GM18520 (cell line): ENCODE measurements around the gene CAPN8.

Source experiments
- ATAC-seq: cut with Tn5 transposase; IDR thresholded peaks from one replicate; pipeline ENCODE4 v1.9.1; 2021; ENCODE audit not compliant: unreplicated experiment

CAPN8 gene

DNA sequence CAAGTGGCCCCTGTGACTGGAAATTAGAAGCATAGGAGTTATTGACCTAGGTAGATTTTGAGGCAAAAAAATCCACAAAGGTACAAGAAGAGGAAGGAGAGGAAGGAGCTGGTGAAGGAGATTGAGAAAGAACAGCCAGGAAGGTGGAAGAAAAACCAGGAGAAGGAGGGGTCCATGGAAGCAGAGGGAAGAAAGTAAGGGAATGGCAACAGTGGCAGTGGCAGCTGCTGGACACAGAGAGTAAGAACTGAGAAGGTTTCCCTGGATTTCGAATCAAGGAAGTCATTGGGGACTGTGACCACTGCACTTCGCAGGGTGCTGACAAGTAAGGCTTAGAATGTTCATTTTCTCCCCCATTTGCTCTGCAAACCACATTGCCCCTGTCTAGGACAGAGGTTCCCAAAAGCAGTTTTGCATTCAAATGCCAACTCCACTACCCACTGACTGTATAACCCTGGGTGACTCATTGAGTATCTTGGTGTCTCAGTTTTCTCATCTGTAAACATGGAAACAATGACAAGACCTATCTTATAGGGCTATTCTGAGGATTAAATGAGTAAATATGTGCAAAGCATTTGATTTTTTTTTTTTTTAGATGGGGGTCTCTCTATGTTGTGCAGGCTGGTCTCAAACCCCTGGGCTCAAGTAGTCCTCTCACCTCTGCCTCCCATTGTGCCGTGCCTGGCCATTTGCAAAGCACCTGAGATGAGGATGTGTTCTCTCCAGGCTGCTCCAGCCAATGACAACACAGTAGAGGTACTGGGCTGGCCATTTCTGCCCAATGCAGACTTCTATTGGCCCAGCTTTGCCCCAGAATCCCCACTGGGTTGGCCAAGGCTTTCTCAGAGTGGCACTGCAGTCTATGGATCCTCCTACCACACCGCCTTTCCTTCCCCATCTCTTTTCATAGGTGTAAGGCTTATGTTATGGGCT is 37.5 kb upstream of the CAPN8 start:
- ATAC-seq, result no peak

DNA sequence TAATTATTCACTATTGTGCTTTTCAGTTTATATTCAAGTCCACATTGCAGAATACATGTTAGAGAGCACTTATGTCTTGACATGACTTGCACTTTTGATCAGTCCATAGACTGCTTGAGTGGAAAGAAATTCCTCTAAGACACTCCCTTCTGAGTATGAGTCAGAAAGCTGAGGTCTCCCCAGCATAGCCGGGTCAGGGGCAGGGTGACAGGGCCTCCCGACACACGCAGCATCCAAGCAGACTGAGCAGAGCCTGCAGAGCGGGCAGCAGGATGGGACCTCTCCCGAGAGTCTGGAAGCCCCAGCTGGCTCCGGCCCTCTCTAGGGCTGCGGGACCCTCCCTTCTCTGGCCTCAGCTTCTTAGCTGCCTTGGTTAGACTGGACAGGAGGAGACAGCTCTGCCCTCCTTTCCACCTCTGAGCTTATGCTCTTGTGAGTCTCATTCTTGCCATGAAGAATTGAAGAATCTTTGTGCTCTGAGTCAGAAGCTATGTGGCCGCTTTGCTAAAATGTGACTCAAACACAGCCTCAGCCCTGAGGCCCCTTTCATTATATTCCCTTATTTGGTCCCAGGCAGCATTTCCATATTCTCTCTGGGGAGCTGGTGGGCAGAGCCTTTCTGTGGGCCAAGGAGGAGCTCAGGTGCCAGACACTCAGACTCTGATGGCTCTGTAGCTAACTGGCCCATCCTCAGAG is 35.6 kb upstream of the CAPN8 start:
- no peak for ATAC-seq

DNA sequence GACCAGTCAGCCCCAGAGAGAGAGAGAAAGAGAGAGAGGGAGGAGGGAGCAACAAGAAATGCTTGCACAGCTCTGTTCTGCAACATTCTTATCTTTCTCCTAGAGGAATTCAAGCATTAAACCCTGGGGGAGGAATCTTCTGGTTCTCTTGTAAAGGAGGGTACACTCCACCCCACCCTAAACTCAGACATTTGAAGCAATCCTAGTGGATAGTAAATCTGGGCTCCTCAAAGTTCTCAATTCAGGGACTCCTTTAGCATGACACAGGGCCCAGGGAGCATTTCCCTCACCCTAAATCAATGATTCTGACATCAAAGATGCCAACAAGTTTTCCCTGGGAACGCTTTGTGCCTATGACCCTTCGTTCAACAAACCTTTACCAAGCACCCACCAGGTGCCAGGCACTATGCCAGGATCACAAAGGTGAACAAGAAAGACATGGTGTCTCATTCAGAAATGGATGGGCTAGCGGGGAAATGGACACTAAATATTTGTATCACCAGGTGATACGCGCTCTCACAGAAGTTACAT is 35.0 kb upstream of the CAPN8 start:
- no peak for ATAC-seq

DNA sequence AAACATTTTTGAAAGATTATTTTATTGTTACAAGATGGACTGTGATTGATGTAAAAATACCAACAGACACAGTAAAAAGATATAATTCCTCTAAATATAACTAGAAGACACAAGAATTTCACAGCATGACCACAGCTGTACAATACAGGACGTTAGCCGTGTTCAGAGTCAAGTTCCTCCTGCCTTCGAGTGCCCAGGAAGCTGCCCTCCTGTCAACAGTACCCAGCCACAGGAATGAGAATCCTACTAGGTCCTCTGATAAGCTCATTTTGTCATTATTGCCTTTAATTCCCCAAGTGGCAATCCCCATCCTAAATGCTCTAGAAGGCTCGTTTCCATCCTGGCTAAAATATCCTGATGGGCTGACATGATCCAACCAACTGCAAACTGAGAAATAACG is 30.4 kb upstream of the CAPN8 start:
- no peak for ATAC-seq

DNA sequence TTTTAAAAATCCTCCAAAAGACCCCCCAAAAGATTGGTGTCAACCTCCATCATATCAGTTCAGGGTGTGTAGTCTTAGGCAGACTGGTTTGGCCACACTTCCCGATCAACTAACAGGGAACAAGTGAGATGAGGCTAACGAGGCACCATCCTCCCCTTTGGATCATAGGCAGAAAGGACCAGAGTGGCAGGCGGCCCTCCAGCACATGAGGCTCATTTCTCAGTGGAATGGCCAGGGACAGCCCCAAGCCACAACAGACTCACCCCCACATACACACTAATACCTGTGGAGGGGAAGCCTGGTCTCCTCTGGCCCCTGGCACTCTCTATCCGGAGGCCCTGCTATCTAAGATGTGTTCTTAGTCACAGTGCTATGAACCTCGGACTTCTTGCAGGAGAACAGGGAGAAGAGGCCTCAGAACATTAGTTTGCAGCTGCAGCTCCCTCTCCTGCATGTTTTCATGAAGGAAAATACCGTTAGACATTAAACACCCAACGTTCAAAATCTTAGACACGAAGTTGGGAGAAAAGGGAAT is 29.6 kb upstream of the CAPN8 start:
- ATAC-seq, result no peak

DNA sequence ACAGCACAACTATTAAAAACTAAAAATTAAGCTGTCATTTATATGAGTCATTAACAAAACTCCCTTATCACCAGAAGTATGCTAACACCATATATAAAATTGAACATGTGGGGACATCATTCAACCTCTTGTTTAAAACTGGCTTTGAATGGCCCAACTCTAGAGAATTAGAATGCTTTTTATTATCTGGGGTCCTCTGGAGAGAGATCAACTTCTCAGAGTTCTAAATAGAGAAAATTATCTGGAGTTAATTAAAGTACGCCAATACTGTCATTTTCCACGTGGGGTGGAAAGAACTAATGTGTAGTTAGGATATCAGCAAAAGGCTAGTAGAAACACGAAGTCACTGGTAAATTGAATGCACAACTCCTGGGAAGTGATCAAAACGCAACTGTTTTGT is 25.6 kb upstream of the CAPN8 start:
- no peak for ATAC-seq

DNA sequence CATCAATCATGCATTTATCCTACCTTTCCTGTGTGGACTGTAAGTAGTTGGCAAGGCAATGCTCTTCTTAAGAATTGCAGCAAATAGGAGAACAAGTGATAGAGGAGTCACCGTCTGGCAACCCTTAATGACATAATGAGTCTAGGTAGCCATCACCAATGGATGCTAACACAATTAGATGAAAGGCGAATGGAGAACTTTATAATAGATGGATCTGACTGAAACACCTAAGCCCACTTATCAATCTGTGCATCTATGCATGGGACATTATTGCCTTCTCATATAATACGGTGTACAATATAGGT is 18.9 kb upstream of the CAPN8 start:
- no peak for ATAC-seq

DNA sequence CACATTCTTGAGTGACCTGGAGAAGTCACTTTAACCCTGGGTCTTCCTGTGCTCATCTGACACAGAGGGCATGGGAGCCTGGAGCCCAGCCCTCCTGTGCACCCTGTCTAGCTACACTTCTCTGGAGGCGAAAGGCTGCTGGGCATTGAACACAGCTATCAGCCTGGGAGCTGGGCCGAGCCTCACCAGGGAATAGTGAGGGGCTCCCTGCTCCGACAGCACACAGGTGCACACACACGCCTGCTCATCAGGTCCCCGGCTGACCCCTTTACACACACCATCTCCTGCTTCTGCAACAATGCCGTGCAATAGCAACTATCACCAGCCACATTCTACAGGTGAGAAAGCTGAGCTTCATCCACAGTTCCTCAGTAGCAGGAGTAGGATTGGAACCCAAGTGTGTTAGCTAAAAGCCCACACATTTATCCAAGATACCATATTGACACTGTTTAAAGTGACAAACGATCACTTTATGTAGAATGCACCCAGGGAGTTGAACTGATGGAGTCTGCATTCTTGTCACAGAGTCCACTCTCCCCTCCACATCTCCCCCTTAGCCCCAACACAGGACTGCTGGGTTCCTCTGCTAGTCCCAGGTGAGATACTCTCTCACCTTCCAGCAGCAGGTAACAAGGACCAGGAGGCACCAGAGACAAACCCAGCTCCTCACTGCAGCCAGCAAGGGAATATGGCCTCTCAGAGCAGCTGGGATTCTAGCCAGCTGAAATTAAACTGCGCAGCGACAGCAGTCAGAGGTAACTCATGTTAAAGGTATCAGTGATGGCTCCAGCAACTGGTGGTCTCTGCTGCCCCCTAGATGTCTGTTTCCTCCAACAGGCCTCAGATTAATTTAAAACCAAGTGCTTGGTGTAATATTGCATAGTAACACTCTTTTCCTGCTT is 18.3 kb upstream of the CAPN8 start:
- no peak for ATAC-seq

DNA sequence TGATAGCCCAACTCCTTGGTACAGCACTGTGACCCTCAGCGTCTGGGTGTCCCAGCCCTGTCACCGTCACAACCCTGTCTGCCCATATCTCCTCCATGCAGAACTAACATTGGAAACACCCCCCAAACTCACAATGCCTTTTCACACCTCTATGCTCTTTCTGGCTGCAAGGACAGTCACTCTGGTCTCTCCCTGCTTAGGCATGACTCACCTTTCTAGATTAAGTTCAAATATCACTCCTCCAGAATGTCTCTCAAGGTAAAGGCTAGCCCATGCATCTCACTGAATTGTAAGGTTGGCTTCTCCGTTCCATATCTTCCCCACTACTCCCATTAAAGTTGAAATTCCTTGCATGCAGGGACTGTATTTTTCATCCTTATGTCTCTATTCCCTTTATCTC is 17.0 kb upstream of the CAPN8 start:
- no peak for ATAC-seq

DNA sequence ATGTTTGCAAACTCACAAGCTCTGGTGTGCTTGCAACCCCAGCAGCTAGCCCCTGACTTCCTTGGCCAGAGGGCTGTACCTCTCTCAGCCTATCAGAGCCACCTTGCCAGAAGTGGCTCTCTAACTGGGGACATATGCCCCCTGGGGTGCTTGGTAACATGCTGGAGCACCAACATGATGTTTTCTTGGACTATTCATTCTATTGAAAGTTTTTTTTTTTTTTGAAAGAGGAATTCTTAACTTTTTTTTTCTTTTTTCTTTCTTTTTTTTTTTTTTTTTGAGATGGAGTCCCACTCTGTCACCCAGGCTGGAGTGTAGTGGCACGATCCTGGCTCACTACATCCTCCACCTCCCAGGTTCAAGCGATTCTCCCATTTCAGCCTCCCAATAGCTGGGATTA is 14.7 kb upstream of the CAPN8 start:
- ATAC-seq, result no peak

DNA sequence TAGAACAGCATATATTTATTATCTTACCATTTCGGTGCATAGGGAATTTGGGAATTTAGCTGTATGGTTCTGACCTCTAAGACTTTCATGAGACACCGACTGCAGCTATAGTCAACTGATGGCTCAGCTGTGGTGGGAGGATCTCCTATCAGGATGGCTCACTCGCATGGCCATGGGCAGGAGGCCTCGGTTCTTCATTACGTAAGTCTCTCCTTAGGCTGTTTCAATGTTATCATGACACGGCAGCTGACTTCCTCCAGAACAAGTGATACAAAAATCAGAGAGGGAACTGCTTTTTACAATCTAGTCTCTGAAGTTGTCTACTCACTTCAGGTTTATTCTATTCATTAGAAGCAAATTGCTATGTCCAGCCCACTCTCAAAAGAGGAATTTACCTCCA is 13.3 kb upstream of the CAPN8 start:
- no peak for ATAC-seq

DNA sequence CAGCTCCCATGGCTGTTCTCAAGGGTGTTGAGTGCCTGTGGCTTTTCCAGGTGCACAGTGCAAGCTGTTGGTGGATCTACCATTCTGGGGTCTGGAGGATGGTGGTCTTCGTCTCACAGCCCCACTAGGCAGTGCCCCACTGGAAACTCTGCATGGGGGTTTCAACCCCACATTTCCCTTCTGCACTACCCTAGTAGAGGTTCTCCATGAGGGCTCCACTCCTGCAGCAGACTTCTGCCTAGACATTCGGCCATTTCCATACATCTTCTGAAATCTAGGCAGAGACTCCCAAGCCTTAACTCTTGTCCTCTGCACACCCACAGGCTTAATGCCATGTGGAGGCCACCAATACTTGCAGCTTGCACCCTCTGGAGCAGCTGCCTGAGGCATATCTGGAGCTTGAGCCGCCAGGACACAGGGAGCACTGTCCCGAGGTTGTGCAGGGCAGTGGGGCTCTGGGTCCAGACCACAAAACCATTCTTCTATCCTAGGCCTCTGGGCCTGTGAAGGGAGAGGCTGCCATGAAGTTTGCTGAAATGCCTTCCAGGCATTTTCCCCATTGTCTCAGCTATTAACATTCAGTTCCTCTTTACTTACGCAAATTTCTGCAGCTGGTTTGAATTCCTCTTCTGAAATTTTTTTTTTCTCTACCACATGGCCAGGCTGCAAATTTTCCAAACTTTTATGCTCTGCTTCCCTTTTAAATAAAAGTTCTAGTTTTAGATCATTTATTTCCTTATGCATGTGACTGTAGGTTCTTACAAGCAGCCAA is 8.8 kb upstream of the CAPN8 start:
- ATAC-seq, result no peak

DNA sequence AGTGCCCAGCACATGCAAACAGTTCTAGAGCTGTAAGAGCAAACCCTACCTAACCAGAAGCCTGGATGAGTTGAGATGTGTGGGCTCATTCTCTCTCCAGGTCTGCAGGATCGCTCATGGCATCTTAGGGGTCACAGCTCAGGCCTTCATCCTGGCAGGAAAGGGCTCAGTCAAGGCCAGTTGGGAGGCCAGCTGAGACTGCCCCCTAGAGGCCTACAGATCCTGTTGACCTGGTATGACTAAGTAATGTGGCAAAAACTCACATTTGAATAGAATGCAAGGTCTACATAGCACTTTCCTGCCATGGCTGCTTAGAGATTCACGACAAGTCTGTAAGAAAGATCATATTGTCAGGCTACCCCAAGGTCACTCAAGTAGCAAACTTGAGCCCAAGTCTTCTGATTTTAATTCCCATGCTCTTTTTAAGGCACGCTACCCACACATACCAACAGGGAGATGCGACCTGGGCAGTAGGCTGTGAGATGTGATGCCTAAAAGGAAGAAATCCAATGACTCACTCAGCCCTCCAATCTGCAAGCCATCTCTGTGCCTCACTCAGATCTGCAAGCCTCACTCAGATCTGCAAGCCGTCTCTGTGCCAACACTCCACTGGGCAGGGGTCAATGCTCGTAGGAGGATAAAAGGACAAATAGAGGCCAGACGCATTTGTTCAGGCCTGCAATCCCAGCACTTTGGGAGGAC is 5.1 kb upstream of the CAPN8 start:
- ATAC-seq, result no peak

DNA sequence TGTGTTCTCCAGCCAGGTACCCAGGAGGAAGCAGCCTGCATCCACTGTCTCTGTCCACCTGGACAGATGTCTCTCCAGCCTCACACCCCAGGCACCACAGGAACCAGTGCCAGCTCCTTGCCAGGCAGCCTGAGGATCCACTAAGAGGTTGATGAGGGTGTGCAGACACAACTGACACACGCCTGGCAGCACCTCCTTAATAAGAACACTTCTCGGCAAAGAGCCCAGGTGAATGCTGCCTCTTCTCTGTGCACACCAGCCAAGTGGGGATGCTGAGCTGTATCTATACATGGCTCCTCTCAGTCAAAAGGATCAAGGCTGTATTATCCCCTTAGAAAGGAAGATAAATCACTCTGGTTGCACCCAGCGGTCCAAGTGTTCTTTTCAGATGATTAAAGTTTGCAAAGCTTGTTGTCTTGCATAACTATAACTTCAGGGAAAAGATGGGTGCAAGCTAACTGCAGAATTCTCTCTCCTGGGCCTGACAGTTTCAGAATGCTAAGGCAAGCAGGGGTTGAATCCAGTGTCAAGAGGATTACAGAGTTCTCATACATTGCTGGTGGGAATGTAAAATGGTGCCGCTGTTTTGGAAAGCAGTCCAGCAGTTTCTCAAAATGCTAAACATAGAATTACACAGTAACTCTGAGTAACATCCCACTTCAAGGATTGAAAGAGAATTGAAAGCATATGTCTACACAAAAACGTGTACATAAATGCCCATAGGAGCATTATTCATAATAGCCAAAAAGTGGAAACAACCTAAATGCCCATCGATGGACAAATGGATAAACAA is 3.7 kb upstream of the CAPN8 start:
- ATAC-seq, result no peak

DNA sequence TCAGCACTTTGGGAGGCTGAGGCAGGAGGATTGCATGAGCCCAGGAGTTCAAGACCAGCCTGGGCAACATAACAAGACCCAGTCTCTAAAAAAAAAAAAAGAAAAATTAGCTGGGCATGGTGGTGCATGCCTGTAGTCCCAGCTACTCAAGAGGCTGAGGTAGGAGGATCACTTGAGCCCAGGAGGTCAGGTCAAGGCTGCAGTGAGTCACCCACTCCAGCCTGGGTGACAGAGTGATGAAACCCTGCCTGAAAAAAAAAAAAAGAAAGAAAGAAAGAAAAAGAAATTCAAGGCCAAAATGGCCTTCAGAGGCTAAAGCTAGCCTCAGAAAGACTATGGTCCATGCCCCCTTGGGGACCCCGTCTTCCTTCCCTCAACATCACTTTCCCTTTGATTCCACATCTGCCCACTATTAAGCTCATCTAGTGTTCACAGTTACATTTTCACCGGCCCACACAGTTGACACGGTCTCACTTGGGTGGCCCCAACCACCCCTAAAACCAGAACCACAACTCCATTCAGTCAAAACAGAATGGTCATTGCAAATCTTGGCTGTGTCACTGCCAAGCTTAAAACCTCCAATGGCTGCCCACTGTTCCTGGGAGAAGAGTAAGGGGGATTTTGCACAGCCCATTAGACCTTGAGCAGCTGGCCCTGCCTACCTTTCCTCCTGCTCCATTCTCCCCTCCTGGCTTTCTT is 2.1 kb upstream of the CAPN8 start:
- ATAC-seq, result no peak

DNA sequence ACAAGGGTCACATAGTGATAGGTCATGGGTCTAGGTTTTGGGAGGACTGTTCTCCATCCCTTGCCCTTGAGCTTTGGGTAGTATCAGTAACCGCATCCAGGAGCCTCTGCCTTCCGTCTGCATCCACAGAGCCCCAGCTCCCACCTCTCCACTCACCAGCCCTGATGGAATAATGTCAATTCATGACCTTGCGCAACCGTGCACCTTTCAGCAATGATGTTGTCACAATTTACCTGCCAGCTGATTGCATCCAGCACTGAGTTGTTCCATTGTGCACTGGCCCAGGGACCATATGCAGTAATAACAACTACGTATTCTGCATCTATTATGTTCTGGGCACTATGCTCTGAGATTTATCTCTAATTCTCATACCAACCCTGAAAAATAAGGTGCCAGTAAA is 1.4 kb downstream of the CAPN8 start:
- ATAC-seq, result no peak

DNA sequence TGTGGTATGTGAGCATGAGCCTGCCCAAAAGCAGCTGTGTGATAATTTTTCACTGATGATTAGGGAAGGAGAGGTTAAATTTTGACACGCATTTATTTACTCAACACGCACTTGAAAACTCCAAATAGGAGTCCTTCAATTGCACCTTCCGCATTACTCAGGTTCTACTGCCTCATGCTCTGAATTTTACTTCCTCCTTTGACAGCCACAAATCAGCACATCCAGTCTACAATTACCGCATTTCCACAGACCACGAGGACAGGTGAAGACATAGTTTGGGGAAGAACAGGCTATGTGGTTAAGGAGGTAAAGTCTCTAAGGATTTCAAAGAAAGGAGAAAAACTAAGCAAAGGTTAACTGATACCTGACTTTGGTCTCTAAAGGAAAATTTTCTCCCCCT is 2.6 kb downstream of the CAPN8 start:
- no peak for ATAC-seq

DNA sequence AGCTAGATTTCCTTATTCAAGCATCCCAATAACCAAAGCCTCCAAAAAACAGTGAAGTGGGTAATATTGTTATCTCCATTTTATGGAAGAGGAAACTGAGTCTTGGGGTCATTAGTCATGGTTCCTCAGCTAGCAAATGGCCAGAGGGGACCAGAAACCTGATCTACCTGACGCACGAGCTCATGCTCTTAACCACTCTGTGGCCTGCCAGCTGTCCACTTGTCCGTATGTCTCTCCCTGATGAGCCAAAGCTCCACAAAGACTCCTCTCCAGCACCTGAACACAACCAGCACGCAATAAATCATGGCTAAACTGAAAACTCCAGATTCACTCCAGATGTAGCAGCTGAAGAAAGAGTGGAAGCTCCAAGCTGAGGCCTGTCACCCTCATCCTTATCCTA is 5.8 kb downstream of the CAPN8 start:
- no peak for ATAC-seq
